ENCODE results near the gene POP4. TPM values are rescaled to one million over a fixed set of nuclear protein-coding genes. Genes with fewer than 3 reads are reported as not detected.

Gene POP4
- total RNA-seq, 1 donor from 2014 or later, result 46.2 TPM

DNA sequence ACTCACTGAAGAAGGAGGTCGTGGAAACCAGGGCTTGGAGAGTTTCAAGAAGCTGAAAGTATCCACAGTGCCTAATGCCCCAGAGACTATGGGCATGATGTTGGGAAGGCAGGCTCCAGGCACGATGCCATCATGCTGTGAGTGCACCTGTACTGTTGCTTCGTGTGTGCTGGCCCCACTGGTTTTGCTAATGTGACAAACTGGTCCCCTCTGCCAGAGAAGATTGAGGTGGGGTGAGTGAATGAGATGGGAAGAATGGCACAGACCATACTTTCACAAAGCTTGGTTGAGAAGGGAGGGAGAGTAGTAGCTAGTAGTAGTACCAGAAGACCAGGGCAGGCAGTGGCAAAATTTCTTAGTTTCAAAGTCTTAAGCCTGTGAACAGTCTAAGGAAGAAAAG is 19.0 kb upstream of the POP4 start:
- no peaks in the 10 kb centered on the region for H3K4me1 Mint-ChIP-seq
- peaks cover 89% of the 10 kb centered on the region for H3K27me3 Mint-ChIP-seq (ENCODE audit: low read depth)
- no peaks in the 10 kb centered on the region for H3K36me3 Mint-ChIP-seq
- no peak overlapping the region for H3K27ac Mint-ChIP-seq
- TF ChIP-seq, protein P1, sequence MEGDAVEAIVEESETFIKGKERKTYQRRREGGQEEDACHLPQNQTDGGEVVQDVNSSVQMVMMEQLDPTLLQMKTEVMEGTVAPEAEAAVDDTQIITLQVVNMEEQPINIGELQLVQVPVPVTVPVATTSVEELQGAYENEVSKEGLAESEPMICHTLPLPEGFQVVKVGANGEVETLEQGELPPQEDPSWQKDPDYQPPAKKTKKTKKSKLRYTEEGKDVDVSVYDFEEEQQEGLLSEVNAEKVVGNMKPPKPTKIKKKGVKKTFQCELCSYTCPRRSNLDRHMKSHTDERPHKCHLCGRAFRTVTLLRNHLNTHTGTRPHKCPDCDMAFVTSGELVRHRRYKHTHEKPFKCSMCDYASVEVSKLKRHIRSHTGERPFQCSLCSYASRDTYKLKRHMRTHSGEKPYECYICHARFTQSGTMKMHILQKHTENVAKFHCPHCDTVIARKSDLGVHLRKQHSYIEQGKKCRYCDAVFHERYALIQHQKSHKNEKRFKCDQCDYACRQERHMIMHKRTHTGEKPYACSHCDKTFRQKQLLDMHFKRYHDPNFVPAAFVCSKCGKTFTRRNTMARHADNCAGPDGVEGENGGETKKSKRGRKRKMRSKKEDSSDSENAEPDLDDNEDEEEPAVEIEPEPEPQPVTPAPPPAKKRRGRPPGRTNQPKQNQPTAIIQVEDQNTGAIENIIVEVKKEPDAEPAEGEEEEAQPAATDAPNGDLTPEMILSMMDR (IDR thresholded peaks at IDR 0.05; ENCODE audit: unreplicated experiment), result no peak
- DNase-seq (ENCODE audit: low spot score in 2 of 2, unreplicated experiment in 2 of 2), result no peak
- H3K9me3 Mint-ChIP-seq, result no peaks in the 10 kb centered on the region
- H3K4me3 Mint-ChIP-seq, result no peak overlapping the region

DNA sequence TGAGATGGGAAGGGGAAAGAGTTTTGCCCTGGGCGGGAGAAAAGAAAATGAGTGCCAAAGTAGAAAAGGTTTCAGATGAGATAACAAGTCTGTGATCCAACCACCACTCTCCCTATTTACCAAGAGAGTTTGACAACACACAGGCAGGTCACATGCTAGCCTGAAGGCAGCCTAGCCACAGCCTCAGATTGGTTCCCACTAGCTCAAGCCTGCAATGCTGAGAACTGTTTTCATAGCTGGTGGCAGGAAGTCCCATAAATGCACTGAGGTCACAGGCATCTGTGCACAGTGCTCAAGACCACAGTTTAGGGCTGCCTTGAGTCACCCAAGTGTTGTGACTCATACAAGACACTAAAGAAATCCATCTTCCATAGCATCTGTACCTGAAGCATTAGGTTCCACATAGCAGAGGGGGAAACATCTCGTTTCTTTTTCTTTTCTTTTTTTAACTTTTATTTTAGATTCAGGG is 18.5 kb upstream of the POP4 start:
- peaks cover 89% of the 10 kb centered on the region for H3K27me3 Mint-ChIP-seq (ENCODE audit: low read depth)
- H3K36me3 Mint-ChIP-seq, result no peaks in the 10 kb centered on the region

DNA sequence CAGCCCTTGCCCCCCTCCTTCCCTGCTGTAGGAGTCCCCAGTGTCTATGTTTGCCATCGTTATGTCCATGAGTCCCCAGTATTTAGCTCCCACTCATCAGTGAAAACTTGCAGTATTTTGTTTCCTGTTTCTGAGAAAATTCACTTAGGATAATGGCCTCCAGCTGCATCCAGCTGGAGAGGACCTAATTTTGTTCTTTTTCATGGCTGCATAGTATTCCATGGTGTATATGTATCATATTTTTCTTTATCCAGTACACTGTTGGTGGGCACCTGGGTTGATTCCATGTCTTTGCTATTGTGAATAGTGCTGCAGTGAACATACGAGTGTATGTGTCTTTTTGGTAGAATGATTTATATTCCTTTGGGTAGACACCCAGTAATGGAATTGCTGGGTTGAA is 18.0 kb upstream of the POP4 start:
- Mint-ChIP-seq H3K27ac (no peak overlapping the region), H3K36me3 (no peaks in the 10 kb centered on the region), H3K4me3 (no peak overlapping the region), H3K27me3 (ENCODE audit: low read depth) (peaks cover 89% of the 10 kb centered on the region), H3K9me3 (no peaks in the 10 kb centered on the region), H3K4me1 (no peaks in the 10 kb centered on the region)
- TF ChIP-seq, protein P1 (IDR thresholded peaks at IDR 0.05; ENCODE audit: unreplicated experiment), result no peak
- DNase-seq (ENCODE audit: low spot score in 2 of 2, unreplicated experiment in 2 of 2), result no peak

More for the DNA sequence above, 18.5 kb upstream of the POP4 start:
- Mint-ChIP-seq H3K4me1 (no peaks in the 10 kb centered on the region), H3K4me3 (no peak overlapping the region), H3K27ac (no peak overlapping the region), H3K9me3 (no peaks in the 10 kb centered on the region)
- no peak for DNase-seq (ENCODE audit: low spot score in 2 of 2, unreplicated experiment in 2 of 2)
- TF ChIP-seq, protein P1 (IDR thresholded peaks at IDR 0.05; ENCODE audit: unreplicated experiment), result no peak

DNA sequence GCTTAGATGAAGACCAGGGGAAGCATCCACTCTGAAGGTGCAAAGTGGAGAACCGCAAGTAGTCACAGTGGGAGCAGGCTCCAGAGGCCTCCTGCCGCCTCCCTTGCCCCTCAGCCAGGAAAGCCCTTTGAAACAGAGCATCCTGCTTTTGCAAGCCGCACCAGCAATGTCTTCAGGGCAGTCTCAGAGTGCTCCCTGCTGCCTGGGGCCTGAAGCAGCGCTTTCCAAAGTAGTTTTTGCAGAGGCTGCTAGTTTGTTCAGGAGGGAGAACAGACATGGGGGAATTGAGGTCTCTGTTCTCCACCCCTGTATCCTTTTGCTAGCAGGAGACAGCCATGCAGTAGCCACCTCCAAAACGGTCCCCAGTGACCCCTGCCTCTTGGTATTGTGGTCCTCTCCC is 15.8 kb upstream of the POP4 start:
- no peak overlapping the region for H3K27ac Mint-ChIP-seq
- DNase-seq (ENCODE audit: low spot score in 2 of 2, unreplicated experiment in 2 of 2), result no peak
- H3K4me3 Mint-ChIP-seq, result no peak overlapping the region
- TF ChIP-seq, protein P1 (IDR thresholded peaks at IDR 0.05; ENCODE audit: unreplicated experiment), result no peak
- no peaks in the 10 kb centered on the region for H3K4me1 Mint-ChIP-seq
- H3K36me3 Mint-ChIP-seq, result no peaks in the 10 kb centered on the region
- no peaks in the 10 kb centered on the region for H3K9me3 Mint-ChIP-seq
- peaks cover 93% of the 10 kb centered on the region for H3K27me3 Mint-ChIP-seq (ENCODE audit: low read depth)

DNA sequence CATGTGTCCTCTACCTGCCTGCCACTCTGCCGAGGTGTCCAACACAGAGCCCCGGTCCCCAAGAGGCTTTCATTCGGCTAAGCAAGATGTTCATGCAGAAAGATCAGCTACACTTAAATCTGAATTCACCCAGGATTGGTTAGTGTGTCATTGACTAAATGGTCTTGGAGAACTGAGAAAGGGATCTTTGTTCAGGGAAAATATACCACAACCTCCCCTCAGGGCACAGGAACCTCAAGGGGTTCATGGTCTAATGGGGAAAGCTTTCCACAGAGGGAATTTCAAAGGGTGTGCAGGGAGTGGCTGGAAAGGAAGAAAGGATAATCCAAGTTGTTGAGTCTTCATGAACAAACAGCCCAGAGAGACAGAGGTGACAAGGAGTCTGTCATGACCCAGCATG is 14.4 kb upstream of the POP4 start:
- no peak overlapping the region for H3K4me3 Mint-ChIP-seq
- TF ChIP-seq, protein P1 (IDR thresholded peaks at IDR 0.05; ENCODE audit: unreplicated experiment), result no peak
- DNase-seq (ENCODE audit: low spot score in 2 of 2, unreplicated experiment in 2 of 2), result no peak
- H3K9me3 Mint-ChIP-seq, result no peaks in the 10 kb centered on the region
- no peak overlapping the region for H3K27ac Mint-ChIP-seq
- no peaks in the 10 kb centered on the region for H3K4me1 Mint-ChIP-seq
- H3K27me3 Mint-ChIP-seq (ENCODE audit: low read depth), result peaks cover 94% of the 10 kb centered on the region
- H3K36me3 Mint-ChIP-seq, result no peaks in the 10 kb centered on the region

DNA sequence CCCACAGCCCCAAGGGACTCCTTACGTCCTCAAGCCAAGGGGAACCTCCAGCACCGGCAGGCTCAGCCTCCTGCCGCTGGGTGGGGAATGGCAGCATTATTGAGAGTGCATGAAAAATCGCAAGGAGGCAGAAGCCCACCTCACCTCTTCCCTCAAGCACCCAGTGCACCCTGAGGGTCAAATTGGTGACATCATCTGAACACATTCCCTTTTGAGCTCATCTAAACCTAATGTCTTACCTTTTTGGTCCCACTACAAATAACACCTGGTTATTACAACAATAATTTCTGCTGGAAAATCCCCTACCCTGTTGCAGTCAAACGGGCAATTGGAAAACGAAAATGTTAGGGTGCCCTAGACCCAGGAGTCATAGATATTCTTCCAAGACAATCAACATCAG is 12.2 kb upstream of the POP4 start:
- no peak for DNase-seq (ENCODE audit: low spot score in 2 of 2, unreplicated experiment in 2 of 2)
- Mint-ChIP-seq H3K27ac (no peak overlapping the region), H3K4me3 (no peak overlapping the region), H3K9me3 (no peaks in the 10 kb centered on the region), H3K36me3 (no peaks in the 10 kb centered on the region), H3K27me3 (ENCODE audit: low read depth) (peaks cover 93% of the 10 kb centered on the region), H3K4me1 (no peaks in the 10 kb centered on the region)
- TF ChIP-seq, protein P1 (IDR thresholded peaks at IDR 0.05; ENCODE audit: unreplicated experiment), result no peak
